NCI-H2107 (cell line): Measurements from ENCODE around the gene ZNF792.
"Not testable (repeated sequence)": the region's sequence is repeated elsewhere in the genome, so short reads cannot be mapped to it uniquely, and the experiment has no call there.

ENCODE experiments used
- DNase-seq: peaks from one replicate; lab custom pipeline; 2025; lab: John Stamatoyannopoulos, UW

The ZNF792 gene

DNA sequence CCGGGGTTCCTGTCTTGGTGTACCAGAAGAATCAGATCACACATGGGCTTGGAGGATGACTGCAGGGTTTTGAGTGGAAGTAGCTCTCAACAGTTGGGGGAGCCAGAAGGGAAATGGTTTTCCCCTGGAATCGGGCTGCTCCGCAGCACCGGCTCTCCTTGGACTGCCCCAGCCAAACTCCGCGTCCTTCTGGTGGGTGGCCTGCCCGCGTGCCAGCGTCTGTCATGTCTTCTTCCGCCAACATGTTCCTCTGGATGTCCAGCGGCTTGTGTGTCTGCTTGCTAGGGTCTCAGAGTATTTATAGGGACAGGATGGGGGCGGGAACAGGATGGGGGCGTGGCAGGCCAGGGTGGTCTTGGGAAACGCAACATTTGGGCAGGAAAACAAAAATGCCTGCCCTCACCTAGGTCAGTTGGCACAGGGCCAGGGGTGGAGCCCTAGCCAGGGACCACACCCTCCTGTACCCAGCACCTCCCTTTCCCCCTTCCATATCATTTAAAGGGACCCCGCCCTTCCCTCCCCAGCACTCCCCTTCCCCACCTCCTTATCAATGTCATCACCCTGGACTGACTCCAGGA, 38.7 kb downstream of the ZNF792 start:
- DNase-seq, result no peak

DNA sequence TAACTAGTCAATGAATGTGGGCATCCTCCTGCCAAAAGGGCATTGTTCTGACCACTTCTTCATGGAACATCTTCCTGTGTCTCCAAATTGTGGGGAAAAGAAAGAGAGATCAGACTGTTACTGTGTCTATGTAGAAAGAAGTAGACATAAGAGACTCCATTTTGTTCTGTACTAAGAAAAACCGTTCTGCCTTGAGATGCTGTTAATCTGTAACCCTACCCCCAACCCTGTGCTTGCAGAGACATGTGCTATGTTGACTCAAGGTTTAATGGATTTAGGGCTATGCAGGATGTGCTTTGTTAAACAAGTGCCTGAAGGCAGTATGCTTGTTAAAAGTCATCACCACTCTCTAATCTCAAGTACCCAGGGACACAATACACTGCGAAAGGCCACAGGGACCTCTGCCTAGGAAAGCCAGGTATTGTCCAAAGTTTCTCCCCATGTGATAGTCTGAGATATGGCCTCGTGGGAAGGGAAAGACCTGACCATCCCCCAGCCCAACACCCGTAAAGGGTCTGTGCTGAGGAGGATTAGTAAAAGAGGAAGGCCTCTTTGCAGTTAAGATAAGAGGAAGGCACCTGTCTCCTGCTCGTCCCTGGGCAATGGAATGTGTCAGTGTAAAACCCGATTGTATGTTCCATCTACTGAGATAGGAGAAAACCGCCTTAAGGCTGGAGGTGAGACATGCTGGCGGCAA, 43.8 kb downstream of the ZNF792 start:
- not testable (repeated sequence) for DNase-seq

DNA sequence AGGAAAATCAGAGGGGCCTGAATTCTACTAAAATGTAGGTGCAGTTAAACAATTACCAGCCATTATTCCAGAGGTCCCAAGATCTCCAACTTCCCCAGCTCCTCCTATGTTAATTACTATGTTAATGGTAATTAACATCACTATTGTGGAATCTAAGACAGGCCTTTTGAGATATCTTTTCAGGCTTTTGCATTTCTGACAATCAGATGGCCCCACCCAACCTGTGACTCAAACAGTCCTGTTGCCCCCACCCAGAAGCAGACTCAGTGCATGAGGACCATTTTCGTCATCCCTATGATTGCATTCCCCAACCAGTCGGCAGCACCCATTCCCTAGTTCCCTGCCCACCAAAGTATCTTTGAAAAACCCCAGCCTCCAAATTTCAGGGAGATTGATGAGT, 45.8 kb downstream of the ZNF792 start:
- no peak for DNase-seq

DNA sequence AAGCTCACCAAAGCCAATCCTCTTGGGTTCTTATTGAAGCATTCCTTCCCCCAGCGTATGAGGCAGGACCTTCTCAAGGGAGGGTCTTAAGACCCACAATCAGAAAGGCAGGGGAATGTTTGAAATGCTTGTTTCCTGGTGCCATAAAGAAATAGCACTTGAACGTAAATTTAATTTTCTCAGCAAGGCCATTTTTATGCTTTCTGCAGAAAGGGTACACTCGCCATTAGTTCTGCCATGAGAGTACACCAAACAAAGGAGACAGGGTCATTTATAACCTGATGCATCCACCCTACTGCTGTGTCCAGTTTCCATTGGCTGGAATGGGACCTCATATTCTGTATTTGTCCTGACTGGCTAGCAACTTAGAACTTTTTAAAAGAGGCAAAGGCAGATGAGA, 46.9 kb downstream of the ZNF792 start:
- not testable (repeated sequence) for DNase-seq

DNA sequence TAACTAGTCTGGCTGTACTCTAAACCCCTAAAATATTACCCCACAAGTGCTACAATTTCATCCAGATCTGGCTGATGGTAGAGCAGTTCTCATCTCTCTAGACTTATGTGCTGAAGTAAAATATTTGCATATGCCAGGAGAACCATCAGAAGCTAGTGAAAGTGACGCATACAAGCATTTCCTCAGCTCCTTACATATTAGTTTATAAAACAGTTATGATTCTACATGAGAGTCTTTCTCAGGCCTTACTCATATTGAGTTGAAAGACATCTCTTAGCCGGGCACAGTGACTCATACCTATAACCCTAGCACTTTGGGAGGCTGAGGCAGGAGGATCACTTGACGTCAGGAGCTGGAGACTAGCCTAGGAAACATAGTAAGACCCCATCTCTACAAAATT, 53.3 kb downstream of the ZNF792 start:
- no peak for DNase-seq
